ENCODE results near the gene FNDC3B.

The FNDC3B gene

GRCh38 chr3:172317481-172317880, 278.1 kb downstream of the FNDC3B start:
- DNase-seq = no peak

DNA sequence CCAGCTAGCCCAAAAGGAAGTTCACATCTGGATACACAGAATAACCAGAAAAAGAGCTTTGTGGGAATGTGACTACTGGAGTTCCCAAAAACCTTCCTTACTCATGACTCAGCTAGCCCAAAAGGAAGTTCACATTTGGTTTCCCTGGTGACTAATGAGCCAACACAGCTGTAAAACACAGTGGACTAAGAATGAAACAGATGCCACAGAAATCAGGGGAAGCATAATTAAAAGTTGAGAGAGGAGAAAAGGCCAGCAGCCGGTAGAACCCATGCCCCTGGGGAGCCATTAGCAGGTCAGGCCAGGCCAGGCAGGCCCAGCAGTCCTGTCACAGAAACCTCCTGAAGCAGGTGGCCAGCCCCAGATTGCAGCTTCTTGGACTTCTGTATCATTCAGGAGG, 278.6 kb downstream of the FNDC3B start:
- DNase-seq = peak; percentile 70 to 72

DNA sequence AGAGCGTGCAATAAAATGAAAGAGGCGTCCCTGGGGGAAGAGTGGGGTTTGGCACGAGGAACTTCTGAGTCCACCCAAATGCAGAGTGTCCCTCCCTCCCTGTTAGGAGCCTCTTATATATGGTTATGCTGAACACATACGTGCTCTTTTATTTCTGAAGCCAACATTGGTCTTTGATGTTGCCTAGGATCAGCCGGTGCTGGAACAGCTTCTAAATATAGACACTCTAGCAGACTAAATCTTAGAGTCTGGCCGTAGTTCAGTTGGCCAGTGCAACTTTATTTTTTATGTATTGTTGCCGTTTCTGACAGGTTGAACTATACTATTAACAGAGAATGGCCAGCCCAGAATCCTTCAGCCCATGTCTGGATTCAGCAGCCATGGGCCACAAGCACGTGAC, 280.2 kb downstream of the FNDC3B start:
- DNase-seq = no peak

GRCh38 chr3:172320468-172320867, 281.1 kb downstream of the FNDC3B start:
- no peak for DNase-seq

- DNase-seq = peak in 1 of 2 donors; percentile 18
Observed at GRCh38 chr3:172321035-172321434, 281.7 kb downstream of the FNDC3B start.

DNA sequence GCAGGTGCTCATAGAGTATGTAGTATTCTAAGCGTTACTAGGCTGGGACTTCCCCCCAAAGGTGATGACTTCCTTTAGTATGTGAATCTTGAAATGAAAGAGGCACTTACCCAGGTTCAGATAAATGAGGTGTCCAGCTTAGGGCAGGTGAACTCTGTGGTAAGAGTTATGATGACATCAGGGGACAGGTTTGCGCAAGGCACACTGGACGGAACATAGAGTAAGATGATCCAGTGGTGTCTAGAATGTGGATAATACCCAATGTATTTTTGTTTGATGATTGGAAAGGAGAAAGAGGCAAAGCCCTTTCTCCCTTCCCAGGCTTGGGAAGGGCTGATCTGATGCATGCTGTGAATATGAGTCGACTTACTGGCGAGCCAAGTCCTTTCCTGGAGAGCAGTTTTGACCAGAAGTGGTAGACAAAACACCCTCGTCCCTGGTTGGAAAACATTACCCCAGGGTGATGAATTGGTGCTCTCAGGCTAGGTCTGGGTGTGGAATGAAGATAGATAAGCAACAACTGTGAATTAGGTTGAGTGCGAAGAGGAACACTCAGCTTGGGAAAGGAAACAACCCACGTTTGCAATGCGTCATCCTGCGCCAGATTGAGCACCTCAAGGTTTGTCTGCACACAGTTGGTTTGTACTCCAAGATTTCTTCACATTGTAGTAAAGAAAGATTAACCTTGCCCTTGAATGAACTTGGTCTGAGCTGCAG, 284.7 kb downstream of the FNDC3B start:
- DNase-seq = no peak

- DNase-seq = no peak
Observed at GRCh38 chr3:172324611-172325203, 285.3 kb downstream of the FNDC3B start.

DNA sequence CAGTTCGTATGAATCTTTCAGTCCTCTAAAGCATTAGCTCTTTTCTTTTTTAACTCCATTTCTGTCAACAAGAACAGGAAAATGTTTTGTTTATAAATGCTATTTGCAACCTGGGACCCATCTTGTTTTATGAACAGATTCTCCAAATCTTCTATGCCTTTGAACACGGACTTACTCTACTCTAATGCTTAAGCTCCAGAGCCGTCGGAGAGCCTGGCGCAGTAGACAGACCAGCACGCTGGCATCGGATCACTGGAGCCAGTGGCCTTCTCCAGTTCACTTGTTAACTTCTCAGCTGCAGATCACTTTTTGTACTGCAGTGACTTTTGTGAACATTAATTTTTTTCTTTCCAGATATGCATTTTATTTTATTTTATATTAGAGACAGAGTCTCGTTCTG, 286.1 kb downstream of the FNDC3B start:
- DNase-seq = no peak

- no peak for DNase-seq
Observed at GRCh38 chr3:172326993-172327392, 287.6 kb downstream of the FNDC3B start.

- no peak for DNase-seq
Observed at GRCh38 chr3:172328282-172328681, 288.9 kb downstream of the FNDC3B start.

- no peak for DNase-seq
Observed at GRCh38 chr3:172329070-172329469, 289.7 kb downstream of the FNDC3B start.

- no peak for DNase-seq
Observed at GRCh38 chr3:172330413-172330812, 291.0 kb downstream of the FNDC3B start.

DNA sequence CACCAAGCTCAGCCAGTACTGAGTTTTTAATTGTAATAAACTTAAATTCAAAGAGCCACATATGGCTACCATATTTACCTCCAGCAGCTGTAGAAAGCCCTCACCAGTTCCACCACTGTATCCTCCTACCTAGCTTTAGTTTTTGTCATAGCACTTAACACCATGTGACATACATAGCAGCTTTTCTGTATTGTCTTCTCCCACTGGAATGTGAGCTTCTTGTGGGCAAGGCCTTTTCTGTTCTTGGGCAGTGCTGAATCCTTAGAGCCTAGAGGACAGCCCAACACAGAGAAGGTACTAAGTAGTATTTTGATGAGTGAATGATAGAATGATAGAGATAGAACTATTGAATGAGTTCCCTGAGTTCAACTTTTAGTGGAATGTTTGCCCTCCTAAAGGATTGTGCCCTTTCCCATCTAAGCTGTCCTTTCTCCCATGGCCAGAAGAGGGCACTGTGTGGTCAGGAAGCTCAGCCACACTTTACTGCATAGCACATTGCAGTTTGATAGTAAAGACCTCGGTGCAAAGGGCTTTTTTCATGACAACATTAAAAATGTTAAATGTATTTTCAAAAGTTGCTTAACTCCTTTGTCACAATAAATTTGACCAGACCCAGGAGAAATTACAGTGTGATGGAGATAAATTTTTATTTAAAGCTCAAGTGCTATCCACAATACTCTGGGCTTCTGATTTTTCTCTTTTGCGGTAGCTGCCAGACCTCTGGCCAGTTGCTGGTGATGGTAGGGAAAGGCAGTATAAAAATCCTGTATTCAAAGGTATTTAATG, 293.1 kb downstream of the FNDC3B start:
- DNase-seq = peak; percentile 16 to 37

DNA sequence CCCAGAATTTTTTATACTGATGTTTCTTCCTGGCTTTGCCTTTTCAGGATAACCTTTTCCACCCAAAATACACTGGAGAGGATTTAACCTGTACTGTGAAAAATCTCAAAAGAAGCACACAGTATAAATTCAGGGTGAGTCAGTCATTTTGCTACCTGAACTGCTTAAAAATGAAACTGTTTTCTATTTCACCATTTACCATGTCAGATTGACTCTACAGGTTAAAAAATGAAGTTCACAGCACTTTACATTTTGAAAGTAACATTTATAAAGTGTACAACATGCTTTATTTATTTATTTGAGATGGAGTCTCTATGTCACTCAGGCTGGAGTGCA, 293.6 kb downstream of the FNDC3B start:
- DNase-seq = no peak

DNA sequence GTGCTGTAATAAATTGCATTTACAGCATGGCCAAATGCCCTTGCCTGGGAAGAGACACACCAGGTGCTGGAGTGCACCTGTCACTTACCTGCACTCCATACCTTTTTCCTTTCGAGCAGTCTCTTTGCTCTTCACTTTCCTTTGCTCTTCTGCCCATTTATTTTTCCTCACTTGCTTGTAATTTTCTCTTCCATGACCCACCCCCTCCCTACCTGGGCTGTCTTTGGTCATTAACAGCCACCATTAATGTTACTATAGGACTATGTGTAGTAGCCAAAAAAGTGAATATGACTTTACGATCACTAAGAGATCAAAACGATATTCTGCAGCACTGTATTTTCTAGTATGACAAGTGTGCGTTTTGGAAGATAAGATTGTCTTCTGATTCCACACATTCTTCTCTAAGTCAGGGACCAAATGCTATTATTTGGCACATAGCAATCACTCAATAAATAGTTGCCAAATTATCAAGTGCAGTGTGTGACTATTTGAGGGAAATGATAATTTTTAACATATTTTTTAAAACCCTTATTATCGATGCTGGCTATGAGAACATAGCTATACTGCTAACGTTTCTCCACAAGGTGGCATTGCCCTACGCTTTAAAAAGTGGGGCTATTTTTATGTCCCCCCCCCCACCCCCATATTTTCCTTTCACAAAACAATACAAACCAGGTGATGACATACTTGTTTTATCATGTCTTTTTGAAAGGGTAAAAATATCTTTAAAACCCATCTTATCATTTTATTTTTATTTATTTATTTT, 294.5 kb downstream of the FNDC3B start:
- no peak for DNase-seq

- no peak for DNase-seq
Observed at GRCh38 chr3:172334671-172335207, 295.4 kb downstream of the FNDC3B start.

DNA sequence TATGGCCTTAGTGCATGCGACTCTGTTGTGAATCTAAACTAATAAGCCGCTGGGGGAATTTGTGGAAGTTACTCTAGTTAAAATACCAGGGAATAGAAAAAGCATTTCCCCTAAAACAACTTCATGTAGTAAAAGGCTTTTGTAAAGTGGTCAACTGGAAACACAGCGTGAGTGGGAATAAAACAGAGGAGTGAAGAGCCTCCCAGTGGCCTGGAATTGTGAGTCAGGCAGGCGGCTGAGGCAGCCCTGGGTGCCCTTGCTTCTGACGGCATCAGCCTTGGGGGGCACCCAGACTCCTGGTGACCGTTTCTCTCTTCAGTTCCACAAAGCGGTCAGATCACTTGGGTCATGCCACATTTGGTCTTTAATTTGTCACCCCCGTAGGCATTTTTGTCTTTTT, 300.5 kb downstream of the FNDC3B start:
- no peak for DNase-seq

DNA sequence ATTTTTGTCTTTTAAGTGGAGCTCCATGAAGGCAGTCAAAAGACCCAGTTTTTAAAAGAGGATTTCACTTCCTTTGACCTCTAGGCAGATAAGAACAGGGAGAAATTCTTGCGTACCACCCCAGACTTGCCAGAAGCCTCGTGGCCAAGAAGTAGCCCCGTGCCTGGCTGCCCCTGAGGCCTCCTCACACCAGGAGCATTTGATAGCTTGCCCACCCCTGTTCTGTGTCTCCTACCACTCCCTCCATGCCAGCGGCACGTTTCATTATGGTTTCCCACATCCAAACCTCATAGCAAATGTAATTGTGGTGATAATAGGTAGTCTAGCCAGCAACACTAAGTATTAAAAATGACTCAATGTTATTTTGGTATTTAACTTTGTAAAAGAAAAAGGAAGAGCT, 301.2 kb downstream of the FNDC3B start:
- no peak for DNase-seq

DNA sequence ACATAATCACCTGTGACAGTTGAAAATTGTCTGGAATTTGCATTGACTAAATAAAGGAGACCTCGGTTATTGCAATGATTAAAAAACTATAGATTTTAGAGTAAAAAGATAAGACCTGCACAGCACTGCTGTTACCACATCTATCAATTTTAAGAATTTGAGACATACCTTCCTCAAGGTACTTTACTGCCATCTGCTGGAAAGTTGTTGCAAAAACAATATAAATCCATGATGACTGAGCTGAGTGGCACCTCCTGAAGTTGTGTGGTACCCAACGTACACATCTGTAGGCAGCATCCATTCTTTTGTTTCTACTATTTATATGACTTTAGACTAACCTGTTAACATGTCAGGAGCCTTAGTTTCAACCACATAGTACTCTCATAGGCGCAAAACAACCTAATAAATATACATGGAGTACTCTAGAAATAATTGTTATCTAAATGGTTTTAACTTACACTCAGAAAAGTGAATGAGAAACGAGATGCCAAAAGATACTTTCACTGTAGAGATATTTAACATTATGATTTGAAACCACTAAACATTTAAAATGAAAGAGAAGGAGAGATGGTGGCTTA, 302.2 kb downstream of the FNDC3B start:
- DNase-seq = peak; percentile 45 to 72

DNA sequence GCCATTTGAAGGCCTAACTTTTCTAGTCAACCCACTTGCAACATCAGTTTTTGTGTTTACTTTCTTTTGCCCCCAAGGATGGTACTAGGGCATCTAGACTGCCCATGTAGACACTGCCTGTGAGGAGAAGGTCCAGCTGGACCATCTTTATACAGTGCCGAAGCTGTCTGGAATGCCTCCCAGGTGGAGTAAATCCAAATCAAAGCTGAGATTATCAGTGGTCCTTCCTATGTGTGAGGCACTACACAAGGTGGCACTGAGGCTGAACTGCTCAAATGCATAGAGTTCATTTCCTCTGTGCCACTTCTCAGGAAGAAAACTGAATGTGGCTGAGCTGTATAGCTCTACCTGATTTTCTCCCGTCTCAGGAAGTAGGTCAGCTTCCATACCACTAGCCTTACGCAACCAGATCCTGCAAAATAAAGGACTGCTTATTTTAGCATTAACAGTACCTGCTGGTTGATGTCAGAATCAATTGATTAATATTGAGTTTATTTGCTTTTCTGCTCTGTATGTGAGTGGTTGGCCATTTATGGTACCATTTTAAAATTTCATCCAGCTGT, 302.8 kb downstream of the FNDC3B start:
- no peak for DNase-seq

DNA sequence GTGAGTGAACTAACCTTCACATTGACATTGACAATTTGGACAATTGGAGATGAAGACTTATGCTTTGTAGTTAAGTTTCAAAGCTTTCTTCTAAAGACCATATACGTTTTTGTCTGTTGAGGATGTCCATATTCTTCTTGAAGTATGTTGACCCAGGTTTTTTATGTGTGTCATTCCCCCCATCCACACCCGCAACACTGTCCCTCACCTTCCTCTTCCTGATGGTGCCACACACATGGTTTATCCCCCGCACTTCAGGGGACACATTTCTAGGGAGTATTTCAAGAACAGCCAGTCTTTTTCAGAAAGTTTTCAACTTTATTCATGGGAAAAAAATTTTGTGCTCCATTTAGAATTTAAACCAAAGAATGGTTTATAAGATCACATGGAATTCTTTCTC, 303.7 kb downstream of the FNDC3B start:
- no peak for DNase-seq

DNA sequence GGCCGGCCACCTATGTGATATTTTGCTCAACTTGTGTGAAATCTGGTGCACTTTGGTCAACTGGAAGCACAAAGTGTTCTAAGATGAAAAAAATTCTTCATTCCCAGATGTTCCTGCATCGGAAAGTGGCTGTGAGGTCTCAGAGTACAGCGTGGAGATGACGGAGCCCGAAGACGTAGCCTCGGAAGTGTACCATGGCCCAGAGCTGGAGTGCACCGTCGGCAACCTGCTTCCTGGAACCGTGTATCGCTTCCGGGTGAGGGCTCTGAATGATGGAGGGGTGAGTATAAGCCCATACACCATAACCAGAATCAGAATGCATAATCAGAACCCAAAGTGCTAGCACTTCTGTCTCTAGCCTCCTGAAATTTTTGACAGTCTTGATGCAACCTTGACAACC, 304.6 kb downstream of the FNDC3B start:
- no peak for DNase-seq

Measured in inflammatory macrophage (primary cell).